NCI-H748 (cell line): ENCODE data around the gene POTEG.
"Not testable (repeated sequence)": the region's sequence is repeated elsewhere in the genome, so short reads cannot be mapped to it uniquely, and the experiment has no call there.

Experiments
- DNase-seq: peaks from one replicate; lab custom pipeline; 2025; ENCODE audit not compliant: unreplicated experiment; lab: John Stamatoyannopoulos, UW

The POTEG gene

GRCh38 chr14:19434241-19434640 lies at the start of gene POTEG:
TSS of gene POTEG (minus strand) at chr14:19434341. CDS start at chr14:19434289, 52 bp downstream.
- not testable (repeated sequence) for DNase-seq

DNA sequence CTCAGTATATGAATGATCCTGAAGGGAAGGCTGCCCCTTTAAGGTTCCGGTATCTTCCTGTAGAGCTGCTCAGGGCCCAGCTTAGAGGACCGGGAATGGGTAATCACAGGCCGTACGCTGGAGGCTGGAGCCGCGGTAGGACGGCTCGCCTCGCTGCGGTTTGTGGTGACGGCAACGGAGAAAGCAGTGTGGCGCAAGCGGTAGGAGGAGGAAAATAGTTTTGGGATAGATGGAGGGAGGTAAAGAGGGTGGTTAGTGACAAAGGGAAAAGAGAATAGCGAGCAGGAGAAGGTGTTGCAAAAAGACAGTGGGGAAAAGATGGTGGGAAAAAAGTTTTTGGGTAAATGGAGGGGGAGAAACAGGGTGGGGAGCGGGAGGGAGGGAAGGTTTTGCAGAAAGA lies 48.0 kb upstream of the POTEG start:
- DNase-seq: not testable (repeated sequence)

DNA sequence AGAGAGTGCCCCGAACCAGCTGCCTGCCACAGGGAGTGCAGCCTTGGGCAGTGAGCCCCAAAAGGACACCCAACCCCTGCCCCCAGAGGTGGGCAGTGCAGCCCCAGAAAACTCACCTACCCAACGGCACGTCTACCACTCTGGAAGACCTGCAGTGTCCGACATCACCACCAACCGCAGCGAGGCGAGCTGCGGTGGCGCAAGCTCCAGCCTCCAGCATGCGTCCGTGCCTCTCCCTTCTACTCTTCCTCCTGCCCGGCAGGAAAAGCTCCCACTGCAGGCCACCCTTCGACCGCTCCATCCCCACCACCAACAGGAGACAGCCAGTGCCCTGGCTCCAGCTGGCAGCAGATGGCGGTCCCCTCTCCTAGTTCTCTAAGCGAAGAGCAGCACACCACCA lies 47.3 kb upstream of the POTEG start:
- not testable (repeated sequence) for DNase-seq

- not testable (repeated sequence) for DNase-seq
Observed at GRCh38 chr14:19480491-19480890, 46.4 kb upstream of the POTEG start.

- DNase-seq: not testable (repeated sequence)
Observed at GRCh38 chr14:19445761-19446160, 11.6 kb upstream of the POTEG start.

DNA sequence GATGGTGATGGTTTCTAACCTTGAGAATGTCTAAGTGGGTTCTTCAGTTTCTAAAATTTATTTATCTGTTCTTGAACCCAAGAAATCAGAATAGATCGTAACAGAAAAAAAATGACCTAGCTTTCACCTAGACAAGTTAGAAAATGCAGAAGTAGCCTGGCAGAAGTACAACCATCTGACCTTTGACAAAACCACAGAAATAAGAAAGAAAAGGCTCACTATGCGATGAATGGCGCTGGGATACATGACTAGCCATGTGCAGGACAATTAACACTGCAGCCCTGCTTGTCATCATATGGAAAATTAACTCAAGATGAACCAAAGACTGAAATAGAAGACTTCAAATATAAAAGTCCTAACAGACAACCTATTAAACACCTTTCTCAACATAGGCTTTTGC lies 5.7 kb upstream of the POTEG start:
- DNase-seq: not testable (repeated sequence)

GRCh38 chr14:19439219-19439618 lies 5.1 kb upstream of the POTEG start:
- not testable (repeated sequence) for DNase-seq

- DNase-seq: not testable (repeated sequence)
Observed at GRCh38 chr14:19437126-19437443, 2.9 kb upstream of the POTEG start.

- not testable (repeated sequence) for DNase-seq
Observed at GRCh38 chr14:19436311-19437125, 2.4 kb upstream of the POTEG start.

DNA sequence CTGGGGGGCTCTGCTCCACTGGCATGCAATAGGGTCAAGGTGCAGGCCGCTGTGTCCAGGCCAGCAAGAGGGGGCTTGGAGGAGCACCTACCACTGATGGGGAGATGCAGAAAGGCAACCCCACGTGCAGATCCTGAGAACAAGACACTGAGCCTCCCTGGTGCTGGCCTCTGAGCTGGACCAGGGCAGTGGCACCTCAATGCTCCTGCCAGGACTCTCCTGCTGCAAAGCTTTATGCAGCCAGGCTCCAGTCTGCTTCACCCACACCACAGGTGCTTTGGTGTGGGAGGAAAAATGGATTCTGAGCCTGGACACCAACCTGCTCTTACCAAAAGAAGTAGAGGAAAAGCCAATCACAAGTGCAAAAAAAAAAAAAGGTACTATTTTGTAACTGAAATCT lies 1.7 kb upstream of the POTEG start:
- DNase-seq: not testable (repeated sequence)

- DNase-seq: not testable (repeated sequence)
Observed at GRCh38 chr14:19434891-19435290, 750 bp upstream of the POTEG start.

- DNase-seq: not testable (repeated sequence)
Observed at GRCh38 chr14:19433765-19434164, 376 bp downstream of the POTEG start.

GRCh38 chr14:19408519-19408918 lies 25.6 kb downstream of the POTEG start:
- not testable (repeated sequence) for DNase-seq

DNA sequence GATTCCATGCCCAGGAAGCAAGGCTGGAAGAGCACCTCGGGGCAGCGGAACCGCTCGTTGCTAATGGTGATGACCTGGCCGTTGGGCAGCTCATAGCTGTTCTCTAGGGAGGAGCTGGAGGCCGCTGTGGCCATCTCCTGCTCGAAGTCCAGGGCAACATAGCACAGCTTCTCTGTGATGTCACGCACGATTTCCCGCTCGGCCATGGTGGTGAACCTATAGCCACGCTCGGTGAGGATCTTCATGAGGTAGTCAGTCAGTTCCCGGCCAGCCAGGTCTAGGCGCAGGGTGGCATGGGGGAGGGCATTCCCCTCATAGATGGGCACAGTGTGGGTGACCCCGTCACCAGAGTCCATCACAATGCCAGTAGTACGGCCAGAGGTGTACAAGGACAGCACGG lies 32.0 kb downstream of the POTEG start:
- DNase-seq: not testable (repeated sequence)

DNA sequence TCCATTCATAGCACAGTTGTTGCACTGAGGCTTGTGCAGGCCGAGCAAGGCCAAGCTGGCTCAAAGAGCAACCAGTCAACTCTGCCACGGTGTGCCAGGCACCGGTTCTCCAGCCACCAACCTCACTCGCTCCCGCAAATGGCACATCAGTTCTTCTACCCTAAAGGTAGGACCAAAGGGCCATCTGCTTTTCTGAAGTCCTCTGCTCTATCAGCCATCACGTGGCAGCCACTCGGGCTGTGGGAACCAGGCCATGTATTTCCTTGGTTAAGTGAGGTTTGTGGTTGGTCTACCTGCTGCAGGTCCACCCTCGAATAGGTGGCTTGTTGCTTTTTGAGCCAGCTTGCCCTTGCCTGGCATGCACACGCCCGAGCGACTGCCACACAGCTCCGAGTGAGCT lies 39.4 kb downstream of the POTEG start:
- not testable (repeated sequence) for DNase-seq

GRCh38 chr14:19390230-19390629 lies 43.9 kb downstream of the POTEG start:
- not testable (repeated sequence) for DNase-seq

GRCh38 chr14:19388741-19389140 lies 45.4 kb downstream of the POTEG start:
- not testable (repeated sequence) for DNase-seq

DNA sequence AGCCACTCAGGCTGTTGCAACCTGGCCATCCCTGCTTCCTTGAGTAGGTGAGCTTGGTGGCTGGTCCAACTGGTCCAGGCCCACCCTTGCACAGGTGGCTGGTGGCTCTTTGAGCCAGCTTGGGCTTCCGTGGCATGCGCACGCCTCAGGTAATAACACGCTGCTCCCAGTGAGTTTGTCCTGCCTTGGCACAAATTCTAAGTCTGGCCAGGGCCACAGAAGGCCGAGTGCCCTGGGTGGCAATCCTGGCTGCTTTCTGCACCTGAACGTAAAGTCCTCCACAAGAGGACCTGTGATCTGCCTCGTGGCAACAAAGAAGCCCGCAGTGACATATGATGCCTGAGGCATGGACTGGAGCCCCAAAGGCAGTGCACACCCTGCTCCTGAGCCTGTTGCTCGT lies 47.1 kb downstream of the POTEG start:
- not testable (repeated sequence) for DNase-seq

DNA sequence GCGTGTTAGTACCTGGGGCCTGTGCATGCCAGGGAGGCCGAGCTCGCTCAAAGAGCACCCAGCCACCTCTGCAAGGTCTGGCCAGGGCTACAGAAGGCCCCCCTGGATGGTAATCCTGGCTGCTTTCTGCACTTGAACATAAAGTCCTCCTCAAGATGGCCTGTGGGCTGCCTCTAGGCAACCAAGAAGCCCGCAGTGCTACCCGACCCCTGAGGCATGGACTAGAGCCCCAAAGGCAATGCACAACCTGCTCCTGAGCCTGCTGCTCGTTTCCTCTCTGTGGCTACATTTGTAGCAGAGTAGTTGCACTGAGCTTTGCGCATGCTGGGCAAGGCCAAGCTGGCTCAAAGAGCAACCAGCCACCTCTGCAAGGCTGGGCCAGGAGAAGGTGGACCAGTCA lies 47.8 kb downstream of the POTEG start:
- not testable (repeated sequence) for DNase-seq

DNA sequence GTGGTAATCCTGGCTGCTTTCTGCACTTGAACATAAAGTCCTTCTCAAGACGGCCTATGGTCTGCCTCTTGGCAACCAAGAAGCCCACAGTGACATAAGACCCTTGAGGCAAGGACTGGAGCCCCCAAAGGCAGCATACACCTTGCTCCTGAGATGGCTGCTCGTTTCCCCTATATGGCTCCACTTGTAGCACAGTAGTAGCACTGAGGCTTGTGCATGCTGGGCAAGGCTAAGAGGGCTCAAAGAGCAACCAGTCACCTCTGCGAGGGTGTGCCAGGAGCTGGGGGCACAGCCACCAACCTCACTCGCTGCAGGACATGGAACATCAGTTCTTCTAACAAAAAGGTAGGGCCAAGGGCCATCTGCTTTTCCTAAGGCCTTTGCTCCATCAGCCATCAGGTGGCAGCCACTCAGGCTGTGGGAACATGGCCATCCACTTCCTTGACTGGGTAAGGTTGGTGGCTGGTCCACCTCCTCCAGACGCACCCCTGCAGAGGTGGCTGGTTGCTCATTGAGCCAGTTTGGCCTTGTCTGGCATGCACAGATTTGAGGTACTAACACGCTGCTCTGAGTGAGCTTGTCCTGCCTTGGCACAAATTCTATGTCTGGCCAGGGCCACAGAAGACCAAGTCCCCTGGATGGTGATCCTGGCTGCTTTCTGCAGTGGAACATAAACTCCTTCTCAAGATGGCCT lies 49.9 kb downstream of the POTEG start:
- DNase-seq: not testable (repeated sequence)

DNA sequence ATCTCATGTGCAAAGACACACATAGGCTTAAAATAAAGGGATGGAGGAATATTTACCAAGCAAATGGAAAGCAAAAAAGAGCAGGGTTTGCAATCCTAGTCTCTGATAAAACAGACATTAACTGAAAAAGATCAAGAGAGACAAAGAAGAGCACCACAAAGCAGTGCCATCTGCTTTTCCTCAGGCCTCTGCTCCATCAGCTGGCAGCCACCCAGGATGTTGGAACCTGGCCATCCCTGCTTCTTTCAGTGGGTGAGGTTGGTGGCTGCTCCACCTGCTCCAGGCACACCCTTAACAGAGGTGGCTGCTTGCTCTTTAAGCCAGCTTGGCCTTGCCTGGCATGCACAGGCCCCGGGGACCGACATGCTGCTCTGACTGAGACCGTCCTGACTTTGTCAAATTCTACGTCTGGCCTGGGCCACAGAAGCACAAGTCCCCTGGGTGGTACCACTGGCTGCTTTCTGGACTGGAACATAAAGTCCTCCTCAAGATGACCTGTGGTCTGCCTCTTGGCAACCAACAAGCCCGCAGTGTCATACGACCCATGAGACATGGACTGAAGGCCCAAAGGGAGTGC lies 51.0 kb downstream of the POTEG start:
- not testable (repeated sequence) for DNase-seq

- DNase-seq: not testable (repeated sequence)
Observed at GRCh38 chr14:19380137-19380536, 54.0 kb downstream of the POTEG start.
